C4-2B (cell line): ENCODE results near the gene ZNF580.

Experiments
- CTCF ChIP-seq: fragments of 450-650 bp; conservative IDR thresholded peaks from 2 replicates; pipeline ENCODE4 v1.5.1; 2017; ENCODE audit warnings: mild to moderate bottlenecking
- ZFX ChIP-seq: fragments of 450-650 bp; IDR thresholded peaks from 2 replicates; pipeline ENCODE4 v1.6.1; 2017

GRCh38 chr19:55686311-55687050 lies 45.7 kb downstream of the ZNF580 start:
- no peak for TF ChIP-seq CTCF
- no peak for TF ChIP-seq ZFX
